LNCaP clone FGC (cell line): ENCODE results near the gene NACA.

ENCODE experiments used
- DNase-seq: peaks from one replicate; pipeline ENCODE4 v3.0.0-alpha.2; 2011; ENCODE audit warnings: low read depth
- H3K4me3 ChIP-seq: 2 replicates; pipeline ENCODE4 v1.5.1; 2011; ENCODE audit warnings: mild to moderate bottlenecking, low read depth, low read length, control low read depth
- TF ChIP-seq, protein P1 (sequence below): IDR thresholded peaks from 2 replicates; pipeline ENCODE4 v1.5.1; 2012; ENCODE audit warnings: mild to moderate bottlenecking; ENCODE audit not compliant: control insufficient read depth, insufficient read depth; ENCODE audit errors: extremely low read depth

The NACA gene

DNA sequence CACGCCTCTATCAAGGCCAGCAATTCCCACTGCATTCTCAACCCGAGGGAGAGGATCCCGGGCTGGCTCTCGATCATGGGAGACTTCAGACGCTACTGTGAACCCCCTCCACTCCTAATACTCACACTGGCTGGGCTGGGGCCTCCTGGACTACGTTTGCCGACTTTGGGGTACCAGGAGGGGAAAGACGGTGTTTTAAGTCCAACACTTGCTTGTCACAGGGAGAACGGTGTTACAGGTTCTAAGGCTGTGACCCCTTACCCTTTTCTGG lies 463 bp downstream of the NACA start:
- peak overlapping the region; percentile 71 for H3K4me3 ChIP-seq
- DNase-seq, result no peak
- TF ChIP-seq, protein P1, sequence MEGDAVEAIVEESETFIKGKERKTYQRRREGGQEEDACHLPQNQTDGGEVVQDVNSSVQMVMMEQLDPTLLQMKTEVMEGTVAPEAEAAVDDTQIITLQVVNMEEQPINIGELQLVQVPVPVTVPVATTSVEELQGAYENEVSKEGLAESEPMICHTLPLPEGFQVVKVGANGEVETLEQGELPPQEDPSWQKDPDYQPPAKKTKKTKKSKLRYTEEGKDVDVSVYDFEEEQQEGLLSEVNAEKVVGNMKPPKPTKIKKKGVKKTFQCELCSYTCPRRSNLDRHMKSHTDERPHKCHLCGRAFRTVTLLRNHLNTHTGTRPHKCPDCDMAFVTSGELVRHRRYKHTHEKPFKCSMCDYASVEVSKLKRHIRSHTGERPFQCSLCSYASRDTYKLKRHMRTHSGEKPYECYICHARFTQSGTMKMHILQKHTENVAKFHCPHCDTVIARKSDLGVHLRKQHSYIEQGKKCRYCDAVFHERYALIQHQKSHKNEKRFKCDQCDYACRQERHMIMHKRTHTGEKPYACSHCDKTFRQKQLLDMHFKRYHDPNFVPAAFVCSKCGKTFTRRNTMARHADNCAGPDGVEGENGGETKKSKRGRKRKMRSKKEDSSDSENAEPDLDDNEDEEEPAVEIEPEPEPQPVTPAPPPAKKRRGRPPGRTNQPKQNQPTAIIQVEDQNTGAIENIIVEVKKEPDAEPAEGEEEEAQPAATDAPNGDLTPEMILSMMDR, result no peak

DNA sequence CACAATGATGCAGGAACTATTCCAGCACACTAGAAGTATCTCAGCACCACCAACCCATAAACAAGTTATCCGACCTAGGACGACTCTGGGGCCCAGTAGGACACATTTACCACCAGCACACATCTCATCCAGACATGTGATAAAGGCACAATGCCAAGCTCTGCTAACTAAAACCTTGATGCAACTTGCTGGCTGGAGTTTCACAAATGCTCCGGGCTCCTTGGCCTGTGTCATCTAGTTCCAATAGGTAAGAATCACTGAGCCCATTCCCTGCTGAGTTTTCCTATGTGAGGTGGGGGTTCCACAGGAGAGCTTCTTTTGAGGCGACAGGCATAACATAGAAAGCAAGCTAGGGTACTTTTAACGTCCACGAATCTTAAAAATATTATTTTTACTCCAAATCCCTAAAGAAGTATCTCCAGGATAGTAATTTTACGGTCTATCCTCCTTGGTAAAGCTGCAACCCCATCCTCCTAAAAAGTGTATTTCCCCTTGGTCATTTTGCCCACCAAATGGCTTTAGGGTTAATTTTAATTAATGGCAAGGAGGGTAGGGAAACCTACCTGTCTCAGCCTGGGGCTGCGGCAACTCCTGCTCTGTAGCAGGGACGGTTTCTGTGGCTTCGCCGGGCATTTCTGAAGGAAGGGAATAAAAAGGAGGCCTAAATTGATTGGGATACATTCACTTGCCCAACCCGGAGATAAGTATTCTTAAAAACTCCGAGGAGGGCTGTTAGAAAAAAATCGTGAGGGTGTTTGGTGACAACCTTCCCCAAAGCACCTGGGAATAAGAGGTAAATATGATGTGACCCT lies 1.0 kb downstream of the NACA start:
- TF ChIP-seq, protein P1, result no peak
- peak; percentile 88 for DNase-seq

DNA sequence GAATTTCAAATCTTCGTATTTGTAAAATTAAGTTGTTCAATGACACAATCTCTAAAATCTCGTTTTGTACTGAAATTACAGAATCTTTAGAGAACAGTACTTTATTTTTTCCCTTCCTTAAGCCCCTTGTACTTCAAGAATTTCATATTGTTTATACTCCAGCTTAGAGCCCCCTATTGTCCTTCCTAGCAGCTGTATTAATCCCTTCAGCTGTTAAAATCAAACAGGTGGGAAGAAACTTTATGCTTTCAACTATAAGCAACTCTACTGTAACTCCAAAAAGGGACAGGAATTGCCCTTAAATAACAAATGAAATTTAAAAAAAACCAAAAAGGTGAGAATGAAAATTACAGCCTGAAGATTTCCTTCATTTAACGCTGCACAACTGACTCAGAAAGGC lies 1.7 kb downstream of the NACA start:
- TF ChIP-seq, protein P1, result no peak
- H3K4me3 ChIP-seq, result peak overlapping the region; percentile 71

More for the DNA sequence above, 1.0 kb downstream of the NACA start:
- peak overlapping the region; percentile 71 for H3K4me3 ChIP-seq

DNA sequence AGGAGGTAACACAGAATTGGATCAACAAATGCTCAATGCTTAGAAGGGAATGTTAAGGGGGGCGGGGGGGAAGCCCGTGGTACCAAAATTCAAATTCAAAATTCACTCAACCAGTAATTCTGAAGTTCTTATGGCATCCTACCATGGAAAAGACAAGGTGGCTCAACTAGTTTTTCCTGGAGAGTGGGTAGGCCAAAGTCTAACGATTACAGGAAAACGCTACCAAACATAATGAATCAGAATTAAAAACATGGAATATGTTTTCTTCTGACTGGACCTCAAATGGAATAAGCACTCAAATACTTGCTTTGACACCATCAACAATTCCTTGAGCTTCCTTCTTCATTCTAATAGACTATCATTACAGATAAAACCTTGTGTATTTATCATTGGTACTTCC lies 2.3 kb downstream of the NACA start:
- TF ChIP-seq, protein P1, result no peak
- DNase-seq, result peak; percentile 22
- peak overlapping the region; percentile 71 for H3K4me3 ChIP-seq

More for the DNA sequence above, 1.7 kb downstream of the NACA start:
- DNase-seq, result no peak

DNA sequence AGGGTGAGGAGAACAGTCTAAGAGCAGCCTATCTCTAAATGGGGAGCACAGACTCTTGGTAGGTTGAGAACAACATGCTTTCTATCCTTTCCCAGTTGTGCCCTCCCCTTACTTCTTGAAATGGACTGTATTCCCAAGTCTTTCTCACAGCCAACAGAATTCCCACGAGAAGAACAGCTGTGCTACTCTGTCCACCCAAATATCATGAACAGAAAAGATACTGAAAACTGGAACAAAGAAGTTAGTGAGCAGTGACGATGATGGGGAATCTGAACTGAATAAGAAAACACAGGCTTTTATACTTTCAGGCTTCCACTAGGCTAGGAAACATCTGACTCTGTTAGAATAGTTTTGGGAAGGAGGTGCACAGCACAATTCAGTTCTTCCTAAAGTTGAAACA lies 3.4 kb downstream of the NACA start:
- peak overlapping the region; percentile 71 for H3K4me3 ChIP-seq

DNA sequence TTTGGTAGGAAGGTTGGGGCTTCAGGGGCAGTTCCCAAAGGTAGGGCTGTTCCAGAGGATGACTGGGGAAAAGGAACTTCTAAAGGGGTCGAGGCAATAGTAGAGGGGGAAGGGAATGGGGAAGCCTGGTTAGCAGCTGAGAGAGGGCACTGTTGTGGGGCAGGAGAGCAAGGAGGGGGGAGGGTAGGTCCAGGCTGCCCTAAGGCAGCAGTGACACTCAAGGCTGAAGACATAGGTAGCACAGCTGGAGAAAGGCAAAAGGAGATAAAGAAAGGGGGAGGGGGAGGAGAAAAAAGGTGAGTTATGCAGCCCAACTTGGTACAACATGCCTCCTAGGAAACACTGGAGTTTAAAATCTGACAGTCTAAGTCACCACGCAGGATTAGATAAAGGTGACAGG lies 3.9 kb downstream of the NACA start:
- DNase-seq, result no peak
- no peak overlapping the region for H3K4me3 ChIP-seq
- TF ChIP-seq, protein P1, result no peak

More for the DNA sequence above, 3.4 kb downstream of the NACA start:
- TF ChIP-seq, protein P1, result no peak
- no peak for DNase-seq

DNA sequence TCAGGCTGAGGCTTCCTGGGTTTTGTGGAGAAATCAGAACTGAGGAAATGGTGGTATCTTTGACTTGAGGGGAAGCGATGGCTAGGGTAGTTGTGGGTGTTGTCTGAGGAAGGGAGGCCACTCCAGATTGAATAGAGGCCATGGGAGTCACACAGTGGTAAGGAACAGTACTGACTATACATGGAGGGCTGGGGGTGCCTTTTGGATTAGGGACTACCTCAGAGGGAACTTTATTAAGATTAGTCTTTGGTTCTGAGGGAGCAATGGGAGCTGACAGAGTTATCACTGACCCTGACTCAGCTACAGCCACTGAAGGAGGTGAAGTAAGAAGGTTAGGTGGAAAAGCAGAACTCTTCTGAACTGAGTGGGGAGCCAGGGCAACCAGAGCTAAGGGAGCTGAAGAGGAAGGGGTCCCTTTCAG lies 4.4 kb downstream of the NACA start:
- H3K4me3 ChIP-seq, result no peak overlapping the region
- TF ChIP-seq, protein P1, result no peak

More for the DNA sequence above, 4.4 kb downstream of the NACA start:
- DNase-seq, result no peak
